Panc1 (cell line): ENCODE results near the gene HS1BP3. TPM values are rescaled to one million over a fixed set of nuclear protein-coding genes. Genes with fewer than 3 reads are reported as not detected.

Experiments
- ATAC-seq: fragments of 200-7000 bp; cut with Tn5 transposase; 2 replicates; pipeline ENCODE4 v1.9.1; 2020; ENCODE audit warnings: mild to moderate bottlenecking, moderate library complexity
- BruUV-seq: library from RNA; stranded (reverse); fragments of 400-500 nt; replicated peaks from 2 replicates; lab custom pipeline; 2021; lab: Mats Ljungman, UMichigan
- CTCF ChIA-PET: fragments of 300-600 bp; sonication (Branson Sonifier 250); formaldehyde crosslinking; loops from one replicate; lab custom pipeline; 2022; ENCODE audit warnings: antibody characterized with exemption; lab: Charles Lee
- POLR2A ChIA-PET: fragments of 300-600 bp; sonication (Branson Sonifier 250); formaldehyde crosslinking; loops from one replicate; lab custom pipeline; 2022; ENCODE audit warnings: antibody characterized with exemption; lab: Charles Lee
- DNase-seq: peaks from one replicate; pipeline ENCODE4 v3.0.0-alpha.2; 2010; ENCODE audit warnings: low read depth, low spot score
- H3K27ac ChIP-seq: 2 replicates; pipeline ENCODE4 v1.5.1; 2011; ENCODE audit warnings: mild to moderate bottlenecking, low read length, inconsistent platforms
- H3K27me3 ChIP-seq: fragments of 200-500 bp; sonication (Bioruptor generic); 2 replicates; pipeline ENCODE4 v1.6.0; 2014; ENCODE audit warnings: low read length, inconsistent platforms; ENCODE audit not compliant: control insufficient read depth, insufficient read depth
- H3K36me3 ChIP-seq: fragments of 200-500 bp; sonication (Bioruptor generic); 2 replicates; pipeline ENCODE4 v1.5.1; 2014; ENCODE audit warnings: inconsistent platforms, mild to moderate bottlenecking, low read length, moderate library complexity; ENCODE audit not compliant: control insufficient read depth, insufficient read depth
- H3K4me1 ChIP-seq: 2 replicates; pipeline ENCODE4 v1.5.1; 2011; ENCODE audit warnings: inconsistent platforms, mild to moderate bottlenecking, low read length, moderate library complexity; ENCODE audit not compliant: control insufficient read depth, insufficient read depth
- H3K4me3 ChIP-seq, 2 experiments: 2 replicates each; pipeline ENCODE4 v1.5.1; 2011 to 2012; ENCODE audit warnings: low read depth in 2 of 2, low read length in 2 of 2, mild to moderate bottlenecking in 2 of 2, inconsistent platforms in 1 of 2, moderate library complexity in 1 of 2
- H3K9me3 ChIP-seq: fragments of 200-500 bp; sonication (Bioruptor generic); 2 replicates; pipeline ENCODE4 v1.5.1; 2014; ENCODE audit warnings: low read depth, mild to moderate bottlenecking, inconsistent platforms, low read length, moderate library complexity; ENCODE audit not compliant: control insufficient read depth, insufficient read depth
- CTCF ChIP-seq: fragments of 450-650 bp; IDR thresholded peaks from 2 replicates; pipeline ENCODE4 v1.5.1; 2017; ENCODE audit warnings: mild to moderate bottlenecking
- POLR2AphosphoS5 ChIP-seq: IDR thresholded peaks from 2 replicates; pipeline ENCODE4 v1.6.1; 2012; ENCODE audit warnings: mild to moderate bottlenecking, low read depth, low read length, moderate library complexity
- REST ChIP-seq, 2 experiments: IDR thresholded peaks; 2 replicates each; pipeline ENCODE4 v1.6.1; 2011 to 2012; ENCODE audit warnings: low read depth in 2 of 2, control low read depth in 1 of 2, low read length in 1 of 2, mild to moderate bottlenecking in 1 of 2, moderate library complexity in 1 of 2; ENCODE audit not compliant: insufficient read depth in 1 of 2
- SIN3A ChIP-seq: IDR thresholded peaks from 2 replicates; pipeline ENCODE4 v1.6.1; 2012; ENCODE audit warnings: low read depth, mild to moderate bottlenecking, low read length, moderate library complexity, borderline replicate concordance; ENCODE audit not compliant: insufficient read depth
- TCF7L2 ChIP-seq: IDR thresholded peaks from 2 replicates; pipeline ENCODE4 v1.6.1; 2011; ENCODE audit warnings: mild to moderate bottlenecking, low read depth, low read length, inconsistent platforms
- in situ Hi-C: cut with HindIII; loops from 2 replicates; pipeline ENCODE4 v1.10.0; 2016; ENCODE audit warnings: low sequenced_read_pairs, low pct_unique_long_range_greater_than_20kb
- intact Hi-C: fragments of 100-400 bp; cut with micrococcal nuclease; formaldehyde crosslinking; loops from one replicate; pipeline ENCODE4 v1.10.0; 2022; ENCODE audit not compliant: unreplicated experiment
- total RNA-seq: library from RNA; stranded (reverse); gene quantifications from one replicate; pipeline ENCODE4 v1.2.1, GENCODE V29; 2021; ENCODE audit not compliant: unreplicated experiment

The HS1BP3 gene
- total RNA-seq, 1 experiment from 2014 or later, result 46.1 TPM

- TF ChIP-seq TCF7L2 (no peak), SIN3A (no peak), REST (IDR thresholded peaks at IDR 0.05; ENCODE audit: insufficient read depth in 1 of 2, low read depth in 2 of 2, low read length in 1 of 2) (no peak), CTCF (no peak), POLR2AphosphoS5 (no peak)
- Histone ChIP-seq H3K36me3 (no peaks in the 10 kb centered on the region), H3K9me3 (no peaks in the 10 kb centered on the region), H3K4me1 (no peaks in the 10 kb centered on the region), H3K4me3 (no peak overlapping the region), H3K27ac (no peak overlapping the region), H3K27me3 (no peaks in the 10 kb centered on the region)
- no peak for DNase-seq
- CTCF ChIA-PET, result no interaction called here
- intact Hi-C loops (no loop called here), in situ Hi-C loops (no loop called here)
- no TSS peak for BruUV-seq
- ATAC-seq, result no peak
- POLR2A ChIA-PET, result no interaction called here
Measured at GRCh38 chr2:20687260-20687832, 36.4 kb upstream of the HS1BP3 start.

- ChIA-PET CTCF (no interaction called here), POLR2A (interaction anchor here (0.6 kb wide), 1 partner anchor 19 kb away, joined by 3 read pairs; no protein-coding TSS in a partner anchor)
- Histone ChIP-seq H3K27ac (no peak overlapping the region), H3K4me1 (no peaks in the 10 kb centered on the region), H3K9me3 (no peaks in the 10 kb centered on the region), H3K4me3 (no peak overlapping the region), H3K36me3 (no peaks in the 10 kb centered on the region), H3K27me3 (no peaks in the 10 kb centered on the region)
- no peak for ATAC-seq
- in situ Hi-C loops (no loop called here), intact Hi-C loops (no loop called here)
- no peak for DNase-seq
- no TSS peak for BruUV-seq
- TF ChIP-seq CTCF (no peak), TCF7L2 (no peak)
Measured at GRCh38 chr2:20684581-20685063, 33.7 kb upstream of the HS1BP3 start.
